ENCODE measurements around the gene RAD51B. TPM values are rescaled to one million over a fixed set of nuclear protein-coding genes. Genes with fewer than 3 reads are reported as not detected.

RAD51B gene
- total and polyA plus RNA-seq, 4 experiments from 2014 or later: 22.0 to 35.7 (median 31.4) TPM

DNA sequence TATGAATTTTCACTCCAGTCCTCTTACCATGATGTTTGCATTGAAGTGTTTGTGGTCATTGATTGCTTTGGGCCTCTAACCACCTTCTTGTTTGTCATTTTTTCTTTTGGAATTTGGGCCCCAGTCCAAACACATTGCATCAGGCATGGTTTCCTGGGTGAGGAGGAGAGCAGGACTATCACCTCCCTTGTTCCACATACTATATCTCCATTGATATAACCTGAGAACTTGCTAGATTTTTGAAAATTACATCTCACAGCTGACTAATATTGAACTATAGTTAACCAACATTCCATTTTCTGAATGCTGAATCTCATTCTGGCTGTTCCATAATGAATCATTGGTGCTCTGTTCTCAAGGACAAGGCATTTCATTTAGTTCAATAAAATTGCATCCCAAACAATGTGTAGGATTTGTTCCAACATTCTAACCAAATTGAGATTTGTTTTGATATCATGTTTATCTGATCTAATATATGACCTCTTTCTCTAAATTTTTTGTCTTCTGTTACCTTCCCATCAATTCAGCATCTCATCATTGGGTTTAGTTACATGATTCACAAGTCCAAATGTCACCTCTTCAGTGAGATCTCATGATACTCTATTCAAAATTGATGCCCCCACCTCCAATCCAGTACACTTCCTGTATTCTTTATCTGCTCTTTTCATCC is 644.3 kb downstream of the RAD51B start:
- peaks cover 0 to 3% of the 10 kb centered on the region in 2 donors for H3K36me3 Mint-ChIP-seq
- H3K27me3 Mint-ChIP-seq: no peaks in the 10 kb centered on the region
- no peaks in the 10 kb centered on the region for H3K9me3 Mint-ChIP-seq
- peaks cover 7 to 12% (median 9%) of the 10 kb centered on the region in 4 donors for H3K4me1 Mint-ChIP-seq
- CTCF ChIA-PET (ENCODE audit: partially characterized antibody): no interaction called here
- Histone ChIP-seq H3K4me1 (ENCODE audit: insufficient read depth, low read length) (peaks cover 9% of the 10 kb centered on the region), H3K27ac (ENCODE audit: low read depth, low read length) (no peak overlapping the region), H3K36me3 (ENCODE audit: insufficient read depth, low read length) (no peaks in the 10 kb centered on the region), H3K4me3 (ENCODE audit: low read length in 2 of 2) (no peak overlapping the region), H3K9me3 (ENCODE audit: control insufficient read depth in 1 of 2, low read length in 2 of 2) (no peaks in the 10 kb centered on the region), H3K27me3 (ENCODE audit: insufficient read depth, low read length) (no peaks in the 10 kb centered on the region)
- no peak for DNase-seq
- H3K4me3 Mint-ChIP-seq: no peak overlapping the region
- intact Hi-C loops (cut with micrococcal nuclease): no loop called here
- H3K27ac Mint-ChIP-seq: no peak overlapping the region
- POLR2A ChIA-PET (ENCODE audit: partially characterized antibody): interaction anchor here (1.2 to 1.3 kb wide), 2 partner anchors 20 to 44 kb away, joined by 3 read pairs; no protein-coding TSS in a partner anchor

DNA sequence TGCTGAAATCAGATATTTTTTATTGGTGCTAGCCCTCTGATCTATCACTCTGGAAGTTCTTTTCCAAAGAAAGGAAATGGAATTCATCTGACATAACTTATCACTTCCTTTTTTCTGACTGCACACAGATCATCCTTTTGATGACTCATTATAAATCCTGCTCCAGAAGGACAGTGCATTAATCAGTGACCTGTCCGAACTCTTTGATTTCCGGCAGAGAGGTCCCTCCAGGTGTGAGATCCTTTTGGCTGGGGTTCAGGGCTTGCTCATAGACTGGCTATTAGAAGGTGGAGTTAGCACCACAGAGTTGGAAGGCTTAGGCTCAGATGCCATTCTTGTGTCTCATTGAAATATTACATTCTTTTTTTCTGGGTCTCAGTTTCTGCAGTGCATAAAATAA is 645.1 kb downstream of the RAD51B start:
- H3K4me1 ChIP-seq (ENCODE audit: insufficient read depth, low read length): peaks cover 11% of the 10 kb centered on the region
- H3K4me1 Mint-ChIP-seq: peaks cover 11 to 16% (median 13%) of the 10 kb centered on the region in 4 donors
- ChIA-PET CTCF (ENCODE audit: partially characterized antibody) (no interaction called here), POLR2A (ENCODE audit: partially characterized antibody) (interaction anchor here (1.2 kb wide), 1 partner anchor 19 kb away, joined by 3 read pairs; no protein-coding TSS in a partner anchor)
- intact Hi-C loops (cut with micrococcal nuclease): no loop called here
- H3K27ac ChIP-seq (ENCODE audit: low read depth, low read length): no peak overlapping the region
- H3K36me3 Mint-ChIP-seq: peaks cover 0 to 5% of the 10 kb centered on the region in 2 donors
- H3K4me3 ChIP-seq (ENCODE audit: low read length in 2 of 2): no peak overlapping the region
- no peaks in the 10 kb centered on the region for H3K27me3 Mint-ChIP-seq
- H3K27me3 ChIP-seq (ENCODE audit: insufficient read depth, low read length): no peaks in the 10 kb centered on the region
- no peak overlapping the region for H3K27ac Mint-ChIP-seq
- H3K9me3 ChIP-seq (ENCODE audit: control insufficient read depth in 1 of 2, low read length in 2 of 2): no peaks in the 10 kb centered on the region
- no peak for DNase-seq
- H3K9me3 Mint-ChIP-seq: no peaks in the 10 kb centered on the region
- H3K4me3 Mint-ChIP-seq: no peak overlapping the region
- H3K36me3 ChIP-seq (ENCODE audit: insufficient read depth, low read length): no peaks in the 10 kb centered on the region

DNA sequence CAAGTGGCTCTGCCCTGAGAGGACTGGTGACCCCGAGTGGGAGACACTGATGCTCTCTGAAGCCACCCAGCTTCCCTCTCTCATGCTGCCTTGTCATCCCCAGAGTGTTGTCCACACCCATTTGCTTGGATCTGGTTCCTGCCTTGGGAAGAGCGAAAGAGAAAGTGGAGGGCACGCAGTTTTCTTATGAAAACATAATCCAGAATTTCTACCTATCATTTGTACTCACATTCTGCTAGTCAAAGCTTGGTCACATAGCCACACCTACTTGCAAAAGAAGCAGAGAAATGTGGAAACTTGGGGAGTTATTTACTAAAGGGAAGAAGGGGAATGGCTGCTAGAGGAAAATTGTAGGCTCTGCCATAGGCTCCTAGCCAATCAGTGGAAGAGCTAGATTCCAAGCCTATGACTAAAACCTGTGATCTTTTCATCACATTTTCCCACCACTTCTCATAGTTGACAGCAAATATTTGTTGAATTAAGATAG is 647.0 kb downstream of the RAD51B start:
- Histone ChIP-seq H3K4me1 (ENCODE audit: insufficient read depth, low read length) (peaks cover 11% of the 10 kb centered on the region), H3K27ac (ENCODE audit: low read depth, low read length) (no peak overlapping the region), H3K9me3 (ENCODE audit: control insufficient read depth in 1 of 2, low read length in 2 of 2) (no peaks in the 10 kb centered on the region), H3K4me3 (ENCODE audit: low read length in 2 of 2) (no peak overlapping the region), H3K36me3 (ENCODE audit: insufficient read depth, low read length) (no peaks in the 10 kb centered on the region), H3K27me3 (ENCODE audit: insufficient read depth, low read length) (no peaks in the 10 kb centered on the region)
- no peak overlapping the region for H3K27ac Mint-ChIP-seq
- H3K4me1 Mint-ChIP-seq: peaks cover 11 to 16% (median 13%) of the 10 kb centered on the region in 4 donors
- intact Hi-C loops (cut with micrococcal nuclease): no loop called here
- peaks cover 0 to 8% of the 10 kb centered on the region in 2 donors for H3K36me3 Mint-ChIP-seq
- no peaks in the 10 kb centered on the region for H3K27me3 Mint-ChIP-seq
- ChIA-PET CTCF (ENCODE audit: partially characterized antibody) (no interaction called here), POLR2A (ENCODE audit: partially characterized antibody) (no interaction called here)
- H3K9me3 Mint-ChIP-seq: no peaks in the 10 kb centered on the region
- no peak for DNase-seq
- H3K4me3 Mint-ChIP-seq: no peak overlapping the region

DNA sequence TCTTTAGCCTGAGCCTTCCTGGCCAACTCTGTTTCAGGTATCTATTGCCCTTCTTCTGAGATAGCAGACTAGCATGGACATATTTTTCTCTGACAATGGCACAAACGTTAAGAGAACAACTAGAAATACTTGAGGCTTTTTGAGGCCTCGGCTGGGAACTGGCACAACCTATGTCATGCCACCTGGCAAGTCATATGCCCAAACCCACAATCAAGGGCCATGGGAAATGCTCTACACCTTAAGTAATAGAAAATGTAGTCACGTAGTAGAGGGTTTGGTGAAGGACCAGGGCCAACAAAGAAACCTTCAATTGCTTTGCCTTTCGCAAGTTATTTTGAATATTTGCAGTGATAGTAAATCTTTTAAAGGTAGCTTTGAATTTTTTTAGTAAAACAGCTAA is 647.8 kb downstream of the RAD51B start:
- H3K4me3 Mint-ChIP-seq: no peak overlapping the region
- Histone ChIP-seq H3K4me1 (ENCODE audit: insufficient read depth, low read length) (peaks cover 11% of the 10 kb centered on the region), H3K27ac (ENCODE audit: low read depth, low read length) (no peak overlapping the region), H3K36me3 (ENCODE audit: insufficient read depth, low read length) (no peaks in the 10 kb centered on the region), H3K27me3 (ENCODE audit: insufficient read depth, low read length) (no peaks in the 10 kb centered on the region), H3K9me3 (ENCODE audit: control insufficient read depth in 1 of 2, low read length in 2 of 2) (no peaks in the 10 kb centered on the region), H3K4me3 (ENCODE audit: low read length in 2 of 2) (no peak overlapping the region)
- no peak overlapping the region for H3K27ac Mint-ChIP-seq
- peaks cover 11 to 16% (median 13%) of the 10 kb centered on the region in 4 donors for H3K4me1 Mint-ChIP-seq
- no peak for DNase-seq
- no peaks in the 10 kb centered on the region for H3K9me3 Mint-ChIP-seq
- peaks cover 0 to 8% of the 10 kb centered on the region in 2 donors for H3K36me3 Mint-ChIP-seq
- no peaks in the 10 kb centered on the region for H3K27me3 Mint-ChIP-seq
- ChIA-PET POLR2A (ENCODE audit: partially characterized antibody) (interaction anchor here (1.5 kb wide), 1 partner anchor 319 kb away, joined by 4 read pairs; no protein-coding TSS in a partner anchor), CTCF (ENCODE audit: partially characterized antibody) (interaction anchor here (1.3 to 1.9 kb wide), 2 partner anchors 8 to 10 kb away, joined by 3 to 4 read pairs; no protein-coding TSS in a partner anchor)
- intact Hi-C loops (cut with micrococcal nuclease): no loop called here

DNA sequence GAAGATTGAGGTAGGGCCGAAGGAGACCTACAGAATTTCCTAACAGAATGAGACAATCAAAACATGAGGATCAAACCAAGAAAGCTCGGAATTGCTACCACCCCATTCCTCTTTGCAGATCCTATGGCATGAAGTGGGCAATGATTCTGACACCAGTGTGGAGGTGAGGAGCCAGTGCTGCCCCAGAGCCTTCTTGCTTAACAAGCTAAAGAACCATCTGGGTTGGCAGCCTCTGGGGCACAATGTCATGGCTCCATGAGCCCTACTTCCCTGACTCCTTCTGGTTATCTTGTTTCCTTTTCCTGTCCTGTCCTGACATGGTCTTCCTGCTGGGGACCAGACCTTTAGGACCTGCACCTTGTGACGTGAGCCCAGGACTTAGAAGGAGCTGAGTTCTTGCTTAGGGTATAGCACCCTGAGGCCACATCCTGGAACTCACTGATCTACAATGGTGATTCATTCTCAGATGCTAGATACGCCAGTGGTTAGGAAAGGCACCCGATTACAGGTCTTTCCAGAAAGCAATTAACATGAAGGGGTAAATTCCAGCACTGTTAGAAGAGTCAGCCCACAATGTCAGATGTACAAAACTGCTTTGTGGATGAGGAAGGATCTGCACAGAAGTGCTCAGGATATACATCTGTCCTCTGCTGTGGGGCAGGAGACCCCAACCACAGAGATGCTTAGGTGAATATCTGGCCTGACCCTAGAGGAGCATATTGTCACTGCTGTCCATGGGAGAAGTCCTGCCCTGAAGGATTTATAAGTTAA is 649.0 kb downstream of the RAD51B start:
- DNase-seq: peak in 3 of 5 donors; percentile 4 to 40 (median 11)
- peak overlapping the region in 1 of 8 donors; percentile 53 for H3K4me3 Mint-ChIP-seq

DNA sequence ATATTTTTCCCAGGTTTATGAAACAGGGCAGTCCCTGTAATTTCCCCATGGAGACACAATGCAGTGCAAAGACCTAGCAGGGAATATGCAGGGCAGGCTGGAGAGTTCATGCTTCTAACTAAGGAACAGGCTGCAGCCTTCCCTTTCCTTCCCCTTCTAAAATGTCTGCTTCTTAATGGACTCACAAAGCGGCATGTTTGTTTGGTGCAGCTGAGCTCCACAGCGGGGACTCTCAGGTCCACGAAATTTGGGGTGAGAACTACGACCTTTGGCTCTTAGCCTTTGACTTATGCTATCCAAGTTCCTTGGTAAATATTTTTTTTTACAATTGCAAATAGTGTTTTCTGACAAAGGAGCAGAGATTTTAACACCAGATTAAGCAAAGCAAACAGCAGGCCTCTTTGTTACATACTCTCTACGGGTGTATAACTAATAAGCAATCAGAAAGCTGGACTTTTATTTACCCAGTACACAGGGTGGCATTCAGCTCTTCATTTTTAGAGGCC is 649.7 kb downstream of the RAD51B start:
- Histone ChIP-seq H3K27ac (ENCODE audit: low read depth, low read length) (no peak overlapping the region), H3K9me3 (ENCODE audit: control insufficient read depth in 1 of 2, low read length in 2 of 2) (no peaks in the 10 kb centered on the region), H3K36me3 (ENCODE audit: insufficient read depth, low read length) (no peaks in the 10 kb centered on the region), H3K27me3 (ENCODE audit: insufficient read depth, low read length) (no peaks in the 10 kb centered on the region), H3K4me1 (ENCODE audit: insufficient read depth, low read length) (peaks cover 11% of the 10 kb centered on the region), H3K4me3 (ENCODE audit: low read length in 2 of 2) (no peak overlapping the region)
- H3K27me3 Mint-ChIP-seq: no peaks in the 10 kb centered on the region
- DNase-seq: no peak
- no peaks in the 10 kb centered on the region for H3K9me3 Mint-ChIP-seq
- H3K36me3 Mint-ChIP-seq: peaks cover 0 to 12% of the 10 kb centered on the region in 2 donors
- peaks cover 11 to 16% (median 14%) of the 10 kb centered on the region in 4 donors for H3K4me1 Mint-ChIP-seq
- intact Hi-C loops (cut with micrococcal nuclease): no loop called here
- H3K27ac Mint-ChIP-seq: no peak overlapping the region
- H3K4me3 Mint-ChIP-seq: no peak overlapping the region
- POLR2A ChIA-PET (ENCODE audit: partially characterized antibody): interaction anchor here (1.3 to 1.5 kb wide), 3 partner anchors 12 to 324 kb away, joined by 4 to 7 read pairs (median 4); partner anchors contain the start of gene ZFP36L1
- CTCF ChIA-PET (ENCODE audit: partially characterized antibody): interaction anchor here (1.9 kb wide), 1 partner anchor 8 kb away, joined by 4 read pairs; no protein-coding TSS in a partner anchor

More for the DNA sequence above, 649.0 kb downstream of the RAD51B start:
- H3K36me3 Mint-ChIP-seq: peaks cover 0 to 8% of the 10 kb centered on the region in 2 donors
- H3K4me1 Mint-ChIP-seq: peaks cover 11 to 16% (median 14%) of the 10 kb centered on the region in 4 donors
- H3K27ac ChIP-seq (ENCODE audit: low read depth, low read length): no peak overlapping the region
- H3K4me1 ChIP-seq (ENCODE audit: insufficient read depth, low read length): peaks cover 11% of the 10 kb centered on the region
- POLR2A ChIA-PET (ENCODE audit: partially characterized antibody): interaction anchor here (1.0 to 1.5 kb wide), 5 partner anchors 11 to 325 kb away, joined by 3 to 7 read pairs (median 4); partner anchors contain the start of gene ZFP36L1
- H3K4me3 ChIP-seq (ENCODE audit: low read length in 2 of 2): no peak overlapping the region
- no peaks in the 10 kb centered on the region for H3K27me3 ChIP-seq (ENCODE audit: insufficient read depth, low read length)
- H3K9me3 ChIP-seq (ENCODE audit: control insufficient read depth in 1 of 2, low read length in 2 of 2): no peaks in the 10 kb centered on the region
- no peaks in the 10 kb centered on the region for H3K36me3 ChIP-seq (ENCODE audit: insufficient read depth, low read length)
- peak overlapping the region in 4 of 7 donors; percentile 64 to 90 (median 81) for H3K27ac Mint-ChIP-seq
- no peaks in the 10 kb centered on the region for H3K27me3 Mint-ChIP-seq
- intact Hi-C loops (cut with micrococcal nuclease): no loop called here
- CTCF ChIA-PET (ENCODE audit: partially characterized antibody): interaction anchor here (1.3 to 1.9 kb wide), 2 partner anchors 9 kb away, joined by 3 to 4 read pairs; no protein-coding TSS in a partner anchor
- H3K9me3 Mint-ChIP-seq: no peaks in the 10 kb centered on the region

Measured in CD4-positive, alpha-beta memory T cell (primary cell).